Smooth muscle cell of the brain vasculature (primary cell): ENCODE data around the gene LHFPL3.
"Not testable (repeated sequence)": the region's sequence is repeated elsewhere in the genome, so short reads cannot be mapped to it uniquely, and the experiment has no call there.

Experiments used
- DNase-seq: peaks from one replicate; pipeline ENCODE4 v3.0.0-alpha.2; 2012; ENCODE audit warnings: low read depth, low spot score

Gene LHFPL3

GRCh38 chr7:104482362-104483037 is 154.1 kb downstream of the LHFPL3 start:
- no peak for DNase-seq

GRCh38 chr7:104486931-104487330 is 158.5 kb downstream of the LHFPL3 start:
- DNase-seq = no peak

- DNase-seq = no peak
Measured at GRCh38 chr7:104487642-104488041, 159.2 kb downstream of the LHFPL3 start.

GRCh38 chr7:104497379-104497967 is 169.1 kb downstream of the LHFPL3 start:
- no peak for DNase-seq

GRCh38 chr7:104499975-104500374 is 171.6 kb downstream of the LHFPL3 start:
- no peak for DNase-seq

GRCh38 chr7:104509874-104510273 is 181.5 kb downstream of the LHFPL3 start:
- no peak for DNase-seq

GRCh38 chr7:104524853-104525252 is 196.4 kb downstream of the LHFPL3 start:
- DNase-seq = no peak

- DNase-seq = no peak
Measured at GRCh38 chr7:104528142-104528541, 199.7 kb downstream of the LHFPL3 start.

- no peak for DNase-seq
Measured at GRCh38 chr7:104529567-104529966, 201.2 kb downstream of the LHFPL3 start.

- no peak for DNase-seq
Measured at GRCh38 chr7:104530251-104530650, 201.8 kb downstream of the LHFPL3 start.

GRCh38 chr7:104534149-104534548 is 205.7 kb downstream of the LHFPL3 start:
- no peak for DNase-seq

GRCh38 chr7:104535841-104536240 is 207.4 kb downstream of the LHFPL3 start:
- no peak for DNase-seq

GRCh38 chr7:104536956-104537355 is 208.6 kb downstream of the LHFPL3 start:
- DNase-seq = no peak

GRCh38 chr7:104538152-104538551 is 209.7 kb downstream of the LHFPL3 start:
- no peak for DNase-seq

GRCh38 chr7:104541897-104542296 is 213.5 kb downstream of the LHFPL3 start:
- no peak for DNase-seq

GRCh38 chr7:104548861-104549260 is 220.5 kb downstream of the LHFPL3 start:
- DNase-seq = no peak

- DNase-seq = no peak
Measured at GRCh38 chr7:104550362-104550761, 222.0 kb downstream of the LHFPL3 start.

GRCh38 chr7:104551226-104551625 is 222.8 kb downstream of the LHFPL3 start:
- no peak for DNase-seq

- no peak for DNase-seq
Measured at GRCh38 chr7:104552102-104552501, 223.7 kb downstream of the LHFPL3 start.

- no peak for DNase-seq
Measured at GRCh38 chr7:104553074-104553473, 224.7 kb downstream of the LHFPL3 start.

- DNase-seq = not testable (repeated sequence)
Measured at GRCh38 chr7:104563350-104563901, 235.0 kb downstream of the LHFPL3 start.

- DNase-seq = no peak
Measured at GRCh38 chr7:104569751-104570150, 241.3 kb downstream of the LHFPL3 start.

- no peak for DNase-seq
Measured at GRCh38 chr7:104572554-104572953, 244.2 kb downstream of the LHFPL3 start.
